GM12875 (cell line): Measurements from ENCODE around the gene NOP53.
"Not testable (repeated sequence)": the region's sequence is repeated elsewhere in the genome, so short reads cannot be mapped to it uniquely, and the experiment has no call there.

ENCODE experiments used
- H3K4me3 ChIP-seq: one replicate; pipeline ENCODE4 v1.5.1; 2011; ENCODE audit warnings: low read depth, low read length, control low read depth
- CTCF ChIP-seq: IDR thresholded peaks from 2 replicates; pipeline ENCODE4 v1.5.1; 2011; ENCODE audit warnings: low read depth, mild to moderate bottlenecking, control low read depth, inconsistent platforms, low read length, moderate library complexity, borderline replicate concordance; ENCODE audit not compliant: insufficient read depth

Gene NOP53

DNA sequence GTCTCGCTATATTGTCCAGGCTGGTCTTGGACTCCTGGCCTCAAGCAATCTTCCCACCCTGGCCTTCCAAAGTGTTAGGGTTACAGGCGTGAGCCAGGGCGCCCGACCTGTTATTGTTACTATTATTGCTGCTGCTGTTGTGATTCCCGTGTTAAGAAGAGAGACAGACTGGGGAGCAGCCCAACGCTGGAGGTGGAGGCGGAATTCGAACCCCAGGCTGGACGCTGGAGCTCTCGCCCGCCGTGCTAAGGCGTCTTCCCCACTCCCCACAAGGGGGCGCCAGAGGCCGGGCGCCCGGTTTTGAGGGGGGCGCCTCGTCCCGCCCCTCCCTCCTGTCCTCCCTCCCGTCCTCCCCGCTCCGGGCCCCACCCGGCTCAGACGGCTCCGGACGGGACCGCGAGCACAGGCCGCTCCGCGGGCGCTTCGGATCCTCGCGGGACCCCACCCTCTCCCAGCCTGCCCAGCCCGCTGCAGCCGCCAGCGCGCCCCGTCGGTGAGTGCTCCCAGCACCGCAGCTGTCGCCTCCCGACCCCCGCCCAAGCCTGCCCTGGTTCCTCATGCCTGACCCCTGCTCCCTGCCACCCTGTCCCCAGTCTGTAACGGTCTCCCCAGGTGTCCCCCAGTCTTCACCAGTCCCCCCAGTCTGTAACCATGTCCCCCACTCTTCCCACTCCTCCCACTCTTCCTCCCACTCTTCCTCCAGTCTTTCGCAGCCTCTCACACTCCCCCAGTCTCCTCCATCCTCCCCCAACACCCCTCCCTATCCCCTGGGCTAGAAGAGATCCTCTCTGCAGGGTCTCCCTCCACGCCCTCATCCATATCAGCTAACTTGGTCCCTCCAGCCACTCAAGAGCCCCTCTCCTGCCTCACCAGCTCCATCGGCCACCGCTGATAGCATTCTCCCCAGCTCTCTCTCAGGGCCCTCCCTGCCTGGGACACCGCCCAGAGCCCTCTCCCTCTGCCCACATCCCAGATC, 32.0 kb upstream of the NOP53 start, which contains the start of gene EHD2:
Gene EHD2, plus strand, starts transcription at position 377 of the 976 bp plus-strand sequence. CDS start 3,191 bp downstream, outside the sequence.
- H3K4me3 ChIP-seq = no peak within 1 kb of the TSS
- TF ChIP-seq CTCF = peak; percentile 81

GRCh38 chr19:47714339-47714738, 31.0 kb upstream of the NOP53 start:
- TF ChIP-seq CTCF = no peak
- H3K4me3 ChIP-seq = no peak overlapping the region

GRCh38 chr19:47714855-47715254, 30.5 kb upstream of the NOP53 start:
- H3K4me3 ChIP-seq = not testable (repeated sequence)

- no peak overlapping the region for H3K4me3 ChIP-seq
- TF ChIP-seq CTCF = no peak
Observed at GRCh38 chr19:47716270-47716937, 28.9 kb upstream of the NOP53 start.

- H3K4me3 ChIP-seq = not testable (repeated sequence)
Observed at GRCh38 chr19:47718415-47719046, 26.8 kb upstream of the NOP53 start.

GRCh38 chr19:47719047-47719859, 26.1 kb upstream of the NOP53 start:
- no peak overlapping the region for H3K4me3 ChIP-seq
- no peak for TF ChIP-seq CTCF

- H3K4me3 ChIP-seq = no peak overlapping the region
Observed at GRCh38 chr19:47720669-47721422, 24.5 kb upstream of the NOP53 start.

More at GRCh38 chr19:47720669-47721422, 24.5 kb upstream of the NOP53 start:
- TF ChIP-seq CTCF = no peak
